Measurements from ENCODE around the gene FAM53B.

FAM53B gene

GRCh38 chr10:124694481-124695220 lies 49.5 kb downstream of the FAM53B start:
- no peak for DNase-seq (ENCODE audit: low spot score)
- TF ChIP-seq, protein P1, sequence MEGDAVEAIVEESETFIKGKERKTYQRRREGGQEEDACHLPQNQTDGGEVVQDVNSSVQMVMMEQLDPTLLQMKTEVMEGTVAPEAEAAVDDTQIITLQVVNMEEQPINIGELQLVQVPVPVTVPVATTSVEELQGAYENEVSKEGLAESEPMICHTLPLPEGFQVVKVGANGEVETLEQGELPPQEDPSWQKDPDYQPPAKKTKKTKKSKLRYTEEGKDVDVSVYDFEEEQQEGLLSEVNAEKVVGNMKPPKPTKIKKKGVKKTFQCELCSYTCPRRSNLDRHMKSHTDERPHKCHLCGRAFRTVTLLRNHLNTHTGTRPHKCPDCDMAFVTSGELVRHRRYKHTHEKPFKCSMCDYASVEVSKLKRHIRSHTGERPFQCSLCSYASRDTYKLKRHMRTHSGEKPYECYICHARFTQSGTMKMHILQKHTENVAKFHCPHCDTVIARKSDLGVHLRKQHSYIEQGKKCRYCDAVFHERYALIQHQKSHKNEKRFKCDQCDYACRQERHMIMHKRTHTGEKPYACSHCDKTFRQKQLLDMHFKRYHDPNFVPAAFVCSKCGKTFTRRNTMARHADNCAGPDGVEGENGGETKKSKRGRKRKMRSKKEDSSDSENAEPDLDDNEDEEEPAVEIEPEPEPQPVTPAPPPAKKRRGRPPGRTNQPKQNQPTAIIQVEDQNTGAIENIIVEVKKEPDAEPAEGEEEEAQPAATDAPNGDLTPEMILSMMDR (IDR thresholded peaks at IDR 0.05), result no peak
- Histone ChIP-seq H3K4me3 (no peak overlapping the region), H3K27ac (no peak overlapping the region)

DNA sequence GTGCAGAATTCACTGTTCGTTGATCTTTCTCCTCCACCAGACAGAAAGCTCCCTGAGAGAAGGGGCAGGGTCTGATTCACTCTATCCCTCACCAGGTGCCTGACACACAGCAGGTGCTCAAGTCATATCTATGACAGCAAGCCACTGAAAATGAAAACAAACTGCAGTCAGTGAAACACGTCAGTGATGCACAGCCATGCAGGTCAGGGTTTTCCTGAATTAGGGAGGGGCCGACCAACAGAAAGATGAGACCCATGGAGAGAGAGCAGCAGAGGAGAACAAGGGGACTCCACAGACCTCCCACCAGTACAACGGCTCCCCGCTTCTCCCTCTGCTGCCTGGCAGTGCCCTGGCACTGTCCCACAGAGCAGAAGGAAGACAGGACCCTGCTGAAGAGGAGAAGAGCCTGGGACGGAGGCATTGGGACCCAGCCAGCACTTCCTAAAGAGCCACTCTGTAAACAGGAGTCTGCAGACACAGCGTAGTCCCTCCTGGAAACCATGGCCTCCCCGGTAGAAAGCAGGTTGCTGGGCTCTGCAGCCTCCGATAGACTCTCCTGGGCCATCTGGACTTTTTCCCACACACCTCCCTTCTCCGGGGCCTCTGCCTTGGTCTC lies 50.3 kb downstream of the FAM53B start:
- DNase-seq (ENCODE audit: low spot score), result no peak
- TF ChIP-seq, protein P1 (IDR thresholded peaks at IDR 0.05), result no peak
- Histone ChIP-seq H3K27ac (no peak overlapping the region), H3K4me3 (no peak overlapping the region)

GRCh38 chr10:124693396-124693795 lies 50.8 kb downstream of the FAM53B start:
- no peak for DNase-seq (ENCODE audit: low spot score)
- H3K27ac ChIP-seq, result no peak overlapping the region
- H3K4me3 ChIP-seq, result no peak overlapping the region
- TF ChIP-seq, protein P1 (IDR thresholded peaks at IDR 0.05), result no peak

DNA sequence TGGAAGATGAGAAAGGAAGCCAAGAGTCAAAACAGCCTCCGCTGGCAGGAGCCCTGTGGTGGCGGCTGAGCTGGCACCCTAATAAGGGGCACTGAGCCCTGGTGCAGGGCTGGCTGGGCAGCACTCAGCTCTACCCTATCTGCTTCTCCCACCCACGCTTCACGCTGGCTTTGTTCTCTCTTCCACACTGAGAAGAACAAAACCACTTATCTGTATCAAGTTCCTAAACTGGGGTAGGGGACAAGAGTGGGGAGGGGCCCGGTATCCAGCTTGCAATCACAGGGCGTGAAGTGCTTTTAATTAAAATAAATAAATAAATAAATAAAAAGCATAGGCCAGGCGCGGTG lies 52.1 kb downstream of the FAM53B start:
- Histone ChIP-seq H3K27ac (no peak overlapping the region), H3K4me3 (no peak overlapping the region)
- no peak for DNase-seq (ENCODE audit: low spot score)
- TF ChIP-seq, protein P1 (IDR thresholded peaks at IDR 0.05), result no peak

- no peak overlapping the region for H3K4me3 ChIP-seq
- DNase-seq (ENCODE audit: low spot score), result no peak
- TF ChIP-seq, protein P1 (IDR thresholded peaks at IDR 0.05), result no peak
- H3K27ac ChIP-seq, result no peak overlapping the region
Measured at GRCh38 chr10:124691421-124692099, 52.6 kb downstream of the FAM53B start.

GRCh38 chr10:124691002-124691401 lies 53.2 kb downstream of the FAM53B start:
- TF ChIP-seq, protein P1 (IDR thresholded peaks at IDR 0.05), result no peak
- Histone ChIP-seq H3K27ac (no peak overlapping the region), H3K4me3 (no peak overlapping the region)
- DNase-seq (ENCODE audit: low spot score), result no peak
